SK-N-SH treated with all-trans-retinoic acid at 6 μM for 48 hours (cell line): ENCODE data around the gene GNG8.
A peak's percentile ranks its signal among the peaks of the same experiment; 100 is the strongest.
"Not testable (repeated sequence)": the region's sequence is repeated elsewhere in the genome, so short reads cannot be mapped to it uniquely, and the experiment has no call there.

Experiments
- ATAC-seq: fragments of 200-7000 bp; cut with Tn5 transposase; 3 replicates; pipeline ENCODE4 v1.9.1; 2020; ENCODE audit warnings: mild to moderate bottlenecking, moderate library complexity
- BACH2 ChIP-seq: fragments of 250-450 bp; sonication (Bioruptor Pico); IDR thresholded peaks from 2 replicates; pipeline ENCODE4 v1.9.0; 2021; ENCODE audit warnings: mild to moderate bottlenecking, borderline replicate concordance
- CREB5 ChIP-seq: fragments of 250-450 bp; sonication (Bioruptor Pico); IDR thresholded peaks from 2 replicates; pipeline ENCODE4 v1.5.1; 2020; ENCODE audit warnings: low read depth, mild to moderate bottlenecking, moderate library complexity
- CSDC2 ChIP-seq: fragments of 250-450 bp; sonication (Bioruptor Pico); IDR thresholded peaks from 2 replicates; pipeline ENCODE4 v1.5.0; 2020; ENCODE audit warnings: mild to moderate bottlenecking, moderate library complexity
- CSRNP3 ChIP-seq: fragments of 250-450 bp; sonication (Bioruptor Pico); IDR thresholded peaks from 2 replicates; pipeline ENCODE4 v1.5.1; 2021; ENCODE audit warnings: mild to moderate bottlenecking, moderate library complexity
- ESRRG ChIP-seq: fragments of 250-450 bp; sonication (Bioruptor Pico); IDR thresholded peaks from 2 replicates; pipeline ENCODE4 v1.6.1; 2021; ENCODE audit warnings: mild to moderate bottlenecking
- GLIS3 ChIP-seq: fragments of 250-450 bp; sonication (Bioruptor Pico); IDR thresholded peaks from 2 replicates; pipeline ENCODE4 v1.5.0; 2020; ENCODE audit warnings: mild to moderate bottlenecking, moderate library complexity
- ISL1 ChIP-seq: fragments of 250-450 bp; sonication (Bioruptor Pico); IDR thresholded peaks from 2 replicates; pipeline ENCODE4 v2.1.2; 2022; ENCODE audit warnings: mild to moderate bottlenecking, moderate library complexity
- OSR1 ChIP-seq: fragments of 250-450 bp; sonication (Bioruptor Pico); IDR thresholded peaks from 2 replicates; pipeline ENCODE4 v1.8.0; 2022; ENCODE audit warnings: moderate library complexity, mild to moderate bottlenecking, inconsistent platforms
- POU6F1 ChIP-seq: fragments of 250-450 bp; sonication (Bioruptor Pico); IDR thresholded peaks from 2 replicates; pipeline ENCODE4 v1.8.0; 2021; ENCODE audit warnings: low read depth, mild to moderate bottlenecking, moderate library complexity, borderline replicate concordance
- PPARA ChIP-seq: fragments of 250-450 bp; sonication (Bioruptor Pico); IDR thresholded peaks from 2 replicates; pipeline ENCODE4 v1.5.0; 2020; ENCODE audit warnings: mild to moderate bottlenecking, borderline replicate concordance
- RARB ChIP-seq: fragments of 250-450 bp; sonication (Bioruptor Pico); IDR thresholded peaks from 2 replicates; pipeline ENCODE4 v1.8.0; 2021; ENCODE audit warnings: mild to moderate bottlenecking, moderate library complexity
- TCF4 ChIP-seq: fragments of 250-450 bp; sonication (Bioruptor Pico); IDR thresholded peaks from 2 replicates; pipeline ENCODE4 v1.8.0; 2021; ENCODE audit warnings: mild to moderate bottlenecking, moderate library complexity, borderline replicate concordance
- TOX ChIP-seq: fragments of 250-450 bp; sonication (Bioruptor Pico); IDR thresholded peaks from 2 replicates; pipeline ENCODE4 v1.8.0; 2021; ENCODE audit warnings: mild to moderate bottlenecking, moderate library complexity, borderline replicate concordance
- ZC3H10 ChIP-seq: fragments of 250-450 bp; sonication (Bioruptor Pico); IDR thresholded peaks from 2 replicates; pipeline ENCODE4 v1.5.1; 2021; ENCODE audit warnings: mild to moderate bottlenecking, moderate library complexity
- ZFP3 ChIP-seq: fragments of 250-450 bp; sonication (Bioruptor Pico); IDR thresholded peaks from 2 replicates; pipeline ENCODE4 v1.5.0; 2020; ENCODE audit warnings: mild to moderate bottlenecking, moderate library complexity
- ZFP30 ChIP-seq: fragments of 450-650 bp; formaldehyde crosslinking; IDR thresholded peaks from 2 replicates; pipeline ENCODE4 v1.5.0; 2022; ENCODE audit warnings: mild to moderate bottlenecking, moderate library complexity
- ZNF565 ChIP-seq: fragments of 450-650 bp; formaldehyde crosslinking; conservative IDR thresholded peaks from 2 replicates; pipeline ENCODE4 v1.5.0; 2020; ENCODE audit warnings: low read depth, mild to moderate bottlenecking, moderate library complexity
- ZNF70 ChIP-seq: fragments of 450-650 bp; formaldehyde crosslinking; IDR thresholded peaks from 2 replicates; pipeline ENCODE4 v1.5.0; 2020; ENCODE audit warnings: mild to moderate bottlenecking, moderate library complexity
- ZNF8 ChIP-seq: fragments of 450-650 bp; formaldehyde crosslinking; IDR thresholded peaks from 2 replicates; pipeline ENCODE4 v1.5.0; 2020; ENCODE audit warnings: mild to moderate bottlenecking, moderate library complexity

GNG8 gene

GRCh38 chr19:46629546-46630025 lies 6.4 kb downstream of the GNG8 start (continued):
- TF ChIP-seq CSRNP3 (no peak; the same call in 1 of the 2 replicates), TCF4 (CRISPR knock-in tag) (peak; percentile 94), CSDC2 (CRISPR knock-in tag) (no peak), ZNF8 (CRISPR knock-in tag) (0 out of 2 replicates have a peak, but pooled peaks have one; percentile 4), ZFP3 (peak; percentile 38; the same call in 1 of the 2 replicates), CREB5 (CRISPR knock-in tag) (no peak), POU6F1 (CRISPR knock-in tag) (no peak), ISL1 (CRISPR knock-in tag) (0 out of 2 replicates have a peak, but pooled peaks have one; percentile 6), ESRRG (peak; percentile 79; the same call in 1 of the 2 replicates), ZNF565 (peak; percentile 91), BACH2 (CRISPR knock-in tag) (peak; percentile 83), TOX (CRISPR knock-in tag) (no peak), ZNF70 (CRISPR knock-in tag) (peak; percentile 84)

- ATAC-seq, result not testable (repeated sequence)
These were observed 7.0 kb downstream of the GNG8 start for GRCh38 chr19:46628970-46629369.

- no peak for ATAC-seq
- TF ChIP-seq ZNF8 (CRISPR knock-in tag), result 0 out of 2 replicates have a peak, but pooled peaks have one; percentile 34
- TF ChIP-seq ZNF70 (CRISPR knock-in tag), result peak; percentile 92
- no peak for TF ChIP-seq POU6F1 (CRISPR knock-in tag)
- no peak for TF ChIP-seq GLIS3 (CRISPR knock-in tag)
- TF ChIP-seq TCF4 (CRISPR knock-in tag), result 0 out of 2 replicates have a peak, but pooled peaks have one; percentile 48
These were observed 9.6 kb downstream of the GNG8 start for GRCh38 chr19:46626446-46626845.

- TF ChIP-seq ESRRG (no peak), OSR1 (CRISPR knock-in tag) (no peak), ZC3H10 (CRISPR knock-in tag) (no peak), ZFP30 (CRISPR knock-in tag) (no peak), TOX (CRISPR knock-in tag) (no peak), ZFP3 (no peak), TCF4 (CRISPR knock-in tag) (no peak), ZNF565 (no peak), GLIS3 (CRISPR knock-in tag) (no peak), BACH2 (CRISPR knock-in tag) (no peak), ISL1 (CRISPR knock-in tag) (no peak), PPARA (CRISPR knock-in tag) (no peak), POU6F1 (CRISPR knock-in tag) (no peak), ZNF8 (CRISPR knock-in tag) (no peak), RARB (CRISPR knock-in tag) (no peak), CREB5 (CRISPR knock-in tag) (no peak)
- ATAC-seq, result no peak
These were observed 10.3 kb downstream of the GNG8 start for GRCh38 chr19:46625731-46626130.
